GM12892 (cell line): Measurements from ENCODE around the gene DENND2A.
"Not testable (repeated sequence)": the region's sequence is repeated elsewhere in the genome, so short reads cannot be mapped to it uniquely, and the experiment has no call there.

ENCODE experiments used
- DNase-seq: peaks from one replicate; pipeline ENCODE4 v3.0.0; 2011; ENCODE audit not compliant: insufficient read length
- FAIRE-seq: peaks from 2 replicates; lab custom pipeline; 2011; peaks lifted over from hg19 to GRCh38; lab: Jason Lieb, UNC
- POLR2A ChIP-seq: IDR thresholded peaks from 2 replicates; pipeline ENCODE4 v1.6.1; 2011; ENCODE audit warnings: low read depth, low read length, control low read depth
- POLR2AphosphoS5 ChIP-seq: IDR thresholded peaks from 2 replicates; pipeline ENCODE4 v1.6.1; 2011; ENCODE audit warnings: low read depth, low read length, control low read depth
- TAF1 ChIP-seq: IDR thresholded peaks from 2 replicates; pipeline ENCODE4 v1.6.1; 2011; ENCODE audit warnings: low read depth, mild to moderate bottlenecking, control low read depth, low read length, borderline replicate concordance

Gene DENND2A

DNA sequence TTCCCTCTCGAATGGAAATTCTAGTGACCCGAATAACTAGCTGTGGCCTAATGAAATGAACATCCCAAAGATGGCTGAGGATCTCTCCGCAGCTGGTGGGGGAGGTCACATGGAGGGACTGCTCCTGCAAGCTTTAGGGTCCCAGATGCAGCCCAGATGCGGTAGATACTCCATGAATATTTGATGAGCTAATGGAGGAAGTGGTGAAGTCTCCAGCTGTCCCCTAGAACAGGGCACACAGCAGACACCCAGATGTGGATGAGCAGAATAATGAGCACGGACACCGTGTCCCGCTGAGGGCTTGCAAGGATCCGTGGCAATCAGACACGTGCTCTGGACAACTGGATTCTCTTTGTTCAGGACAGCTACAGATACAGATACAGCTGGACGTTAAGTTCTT, 59.2 kb downstream of the DENND2A start:
- DNase-seq (no peak), FAIRE-seq (no peak)
- no peak for TF ChIP-seq TAF1
- TF ChIP-seq POLR2A, result no peak
- TF ChIP-seq POLR2AphosphoS5, result no peak

DNA sequence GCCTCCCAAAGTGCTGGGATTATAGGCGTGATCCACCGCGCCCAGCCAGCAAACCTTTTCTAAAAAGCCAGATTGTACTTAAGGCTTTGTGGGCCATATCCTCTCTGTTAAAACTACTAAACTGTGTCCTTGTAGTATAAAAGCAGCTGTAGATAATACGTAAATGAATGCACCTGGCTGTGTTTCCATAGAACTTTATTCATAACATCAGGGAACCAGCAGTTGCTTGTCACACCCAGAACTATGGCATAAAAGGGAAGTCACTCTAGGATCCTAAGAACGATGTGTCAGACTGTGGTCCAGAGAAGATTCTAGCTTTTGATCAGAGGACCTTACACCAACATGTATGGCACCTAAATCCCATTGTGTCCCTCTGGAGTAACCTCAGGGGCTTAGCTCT, 63.0 kb downstream of the DENND2A start:
- TF ChIP-seq POLR2AphosphoS5, result no peak
- TF ChIP-seq TAF1, result no peak
- no peak for TF ChIP-seq POLR2A
- FAIRE-seq (no peak), DNase-seq (no peak)

DNA sequence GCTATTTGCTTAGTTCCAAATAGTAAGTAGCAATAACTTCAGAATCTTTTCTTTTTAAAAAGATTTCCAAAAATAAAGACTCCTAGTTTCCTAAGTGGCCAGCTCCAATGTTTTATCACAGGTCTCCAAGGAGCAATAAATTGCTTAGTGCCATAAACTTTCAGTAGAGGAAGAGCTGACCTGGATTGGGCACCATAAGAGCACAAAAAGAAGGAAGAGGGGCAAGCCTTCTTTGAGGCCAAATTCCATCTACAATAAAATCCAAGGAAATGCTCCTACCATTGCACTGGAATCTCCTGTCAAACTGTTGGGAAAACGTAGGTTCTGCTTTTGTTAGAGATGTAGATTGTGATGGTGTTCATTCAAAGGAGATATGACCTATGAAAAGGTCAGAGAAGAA, 64.0 kb downstream of the DENND2A start:
- no peak for DNase-seq
- no peak for TF ChIP-seq POLR2AphosphoS5
- FAIRE-seq, result no peak

DNA sequence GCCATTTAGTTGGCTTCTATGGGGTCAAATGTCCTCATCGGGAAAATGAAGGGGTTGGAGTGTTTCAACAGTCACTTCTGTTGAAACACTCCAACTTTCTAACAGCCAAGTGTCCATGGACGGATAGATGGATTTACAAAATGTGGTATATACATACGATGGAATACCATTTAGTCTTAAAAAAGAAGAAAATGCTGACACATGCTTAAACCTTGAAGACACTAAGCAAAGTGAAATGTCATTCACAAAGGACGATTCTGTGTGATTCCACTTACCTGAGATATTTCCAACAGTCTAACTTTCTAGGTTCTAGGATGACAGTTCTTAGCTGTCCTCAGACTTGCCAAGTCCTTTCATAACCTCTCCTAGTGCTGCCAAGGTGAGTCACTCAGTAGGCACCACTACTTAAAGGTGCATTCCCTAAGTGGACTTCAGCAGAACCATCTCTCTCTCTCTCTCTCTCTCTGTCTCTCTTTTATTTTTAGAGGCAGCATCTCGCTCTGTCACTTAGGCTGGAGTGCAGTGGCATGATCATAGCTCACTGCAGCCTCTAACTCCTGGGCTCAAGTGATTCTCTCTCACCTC, 69.0 kb downstream of the DENND2A start:
- DNase-seq (no peak), FAIRE-seq (no peak)
- TF ChIP-seq POLR2A (no peak), TAF1 (no peak), POLR2AphosphoS5 (no peak)

DNA sequence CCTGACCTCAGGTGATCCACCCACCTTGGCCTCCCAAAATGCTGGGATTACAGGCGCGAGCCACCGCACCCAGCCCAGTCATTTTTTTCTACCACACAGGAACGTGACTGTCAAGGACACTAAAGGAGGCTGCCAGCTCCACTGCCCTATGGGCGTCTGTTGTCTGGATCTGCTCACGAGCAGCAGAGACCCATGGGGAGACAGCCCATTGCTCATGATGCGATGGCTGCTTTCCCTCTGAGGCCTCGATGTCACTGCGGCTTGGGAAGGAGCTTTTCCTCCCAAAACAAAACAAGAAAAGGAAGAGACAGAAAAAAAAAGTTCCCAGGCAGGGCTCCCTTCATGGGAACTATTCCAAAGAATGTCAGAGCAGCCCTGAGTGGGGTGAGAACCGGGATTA, 70.5 kb downstream of the DENND2A start:
- FAIRE-seq, result no peak
- no peak for DNase-seq
- TF ChIP-seq TAF1, result no peak
- TF ChIP-seq POLR2AphosphoS5, result no peak
- TF ChIP-seq POLR2A, result no peak

DNA sequence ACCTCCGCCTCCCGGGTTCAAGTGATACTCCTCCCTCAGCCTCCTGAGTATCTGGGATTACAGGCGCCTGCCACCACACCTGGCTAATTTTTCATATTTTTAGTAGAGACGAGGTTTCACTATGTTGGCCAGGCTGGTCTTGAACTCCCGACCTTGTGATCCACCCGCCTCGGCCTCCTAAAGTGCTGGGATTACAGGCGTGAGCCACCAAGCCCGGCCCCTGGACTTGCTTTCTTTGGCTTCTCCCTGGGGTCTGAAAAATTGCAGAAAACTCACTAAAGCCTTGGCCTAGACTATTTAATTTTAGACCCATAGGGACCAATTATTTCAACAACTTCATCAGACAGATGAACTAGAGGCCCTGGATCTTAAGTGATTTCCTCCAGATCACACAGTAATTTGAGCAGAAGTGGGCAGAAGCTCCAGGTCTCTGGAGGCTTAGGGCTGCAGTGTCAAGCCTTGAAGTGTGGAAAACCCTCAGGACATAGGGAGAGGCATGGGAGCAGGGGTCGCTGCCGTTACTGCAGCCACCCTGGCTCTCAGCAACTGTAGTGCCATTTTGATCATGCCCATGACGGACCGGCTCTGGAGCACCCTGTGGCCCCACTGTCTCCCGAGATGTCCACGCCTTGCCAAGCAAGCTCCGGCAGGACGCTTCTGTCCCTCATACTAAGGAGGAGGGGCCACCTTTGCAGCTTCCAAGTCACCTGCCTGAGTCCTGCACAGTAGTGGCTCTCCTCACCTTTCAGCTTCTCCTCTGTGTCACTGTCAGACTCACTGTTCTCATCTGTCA, 72.4 kb downstream of the DENND2A start:
- FAIRE-seq, result no peak
- DNase-seq, result no peak
- TF ChIP-seq POLR2AphosphoS5 (no peak), POLR2A (no peak), TAF1 (no peak)

DNA sequence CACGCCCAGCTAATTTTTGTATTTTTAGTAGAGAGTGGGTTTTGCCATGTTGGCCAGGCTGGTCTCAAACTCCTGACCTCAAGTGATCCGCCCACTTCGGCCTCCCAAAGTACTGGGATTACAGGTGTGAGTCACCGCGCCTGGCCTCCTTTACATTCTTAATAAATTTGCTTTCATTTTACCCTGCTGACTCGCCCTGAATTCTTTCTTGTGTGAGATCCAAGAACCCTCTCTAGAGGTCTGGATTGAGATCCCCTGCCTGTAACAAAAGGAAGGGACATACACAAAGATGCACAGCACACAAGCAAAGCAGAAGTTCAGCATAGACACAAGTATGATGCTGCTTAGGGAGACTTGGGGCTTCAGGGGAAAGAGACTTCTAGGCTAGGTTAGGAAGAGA, 74.4 kb downstream of the DENND2A start:
- not testable (repeated sequence) for DNase-seq, FAIRE-seq

DNA sequence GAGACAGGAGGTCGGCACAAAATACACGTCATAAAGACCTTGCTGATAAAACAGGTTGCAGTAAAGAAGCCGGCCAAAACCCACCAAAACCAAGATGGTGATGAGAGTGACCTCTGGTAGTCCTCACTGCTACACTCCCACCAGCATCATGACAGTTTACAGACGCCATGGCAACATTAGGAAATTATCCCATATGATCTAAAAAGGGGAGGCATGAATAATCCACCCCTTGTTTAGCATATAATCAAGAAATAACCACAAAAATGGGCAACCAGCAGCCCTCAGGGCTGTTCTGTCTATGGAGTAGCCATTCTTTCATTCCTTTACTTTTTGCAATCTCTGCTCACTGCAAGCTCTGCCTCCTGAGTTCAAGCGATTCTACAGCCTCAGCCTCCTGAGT, 74.9 kb downstream of the DENND2A start:
- not testable (repeated sequence) for FAIRE-seq, DNase-seq

DNA sequence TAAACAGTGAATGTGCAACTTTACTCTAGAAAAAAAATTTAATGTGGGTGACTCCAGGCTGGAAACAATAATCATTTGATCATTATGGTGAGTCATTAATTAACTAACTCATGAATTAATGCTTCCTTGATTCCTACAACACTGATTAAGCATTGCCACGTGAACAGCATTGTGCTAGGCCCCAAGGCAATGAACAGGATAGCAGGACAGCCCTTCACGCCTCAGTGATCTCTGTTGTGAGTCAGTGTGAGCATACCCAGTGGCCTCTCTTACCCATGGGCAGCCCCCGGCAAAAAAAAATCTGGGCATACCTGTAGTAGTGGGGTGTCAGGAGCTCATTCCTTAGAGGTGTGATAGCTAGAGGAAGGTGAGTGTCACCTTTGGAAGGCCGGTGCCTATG, 76.0 kb downstream of the DENND2A start:
- TF ChIP-seq POLR2A (no peak), TAF1 (no peak), POLR2AphosphoS5 (no peak)
- DNase-seq (no peak), FAIRE-seq (no peak)

DNA sequence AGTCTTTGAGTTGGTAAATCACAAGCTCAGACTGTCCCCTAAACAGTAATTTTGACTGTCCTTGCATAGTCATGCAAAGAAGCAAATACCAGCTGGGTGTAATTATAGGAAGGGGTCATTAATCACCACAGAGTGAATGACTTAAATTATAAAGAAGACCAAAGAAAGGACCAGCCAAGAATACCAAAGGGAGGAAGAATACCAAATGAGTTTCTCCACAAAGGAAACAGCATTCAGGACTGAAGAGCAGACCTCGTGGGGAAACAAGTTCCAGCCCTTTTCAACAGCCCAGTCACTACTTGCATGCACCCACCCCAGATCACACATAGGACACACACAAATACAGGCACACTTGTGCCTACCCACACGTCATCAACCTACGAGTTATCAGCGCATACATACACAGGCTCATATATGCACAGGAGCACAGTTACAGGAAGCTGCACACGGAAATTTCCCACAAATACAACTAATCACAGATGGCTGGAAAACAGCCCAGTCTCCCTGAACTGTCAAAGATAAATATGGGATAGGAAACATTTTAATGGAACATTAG, 77.6 kb downstream of the DENND2A start:
- FAIRE-seq, result no peak
- no peak for TF ChIP-seq POLR2A
- TF ChIP-seq TAF1, result no peak
- no peak for DNase-seq

DNA sequence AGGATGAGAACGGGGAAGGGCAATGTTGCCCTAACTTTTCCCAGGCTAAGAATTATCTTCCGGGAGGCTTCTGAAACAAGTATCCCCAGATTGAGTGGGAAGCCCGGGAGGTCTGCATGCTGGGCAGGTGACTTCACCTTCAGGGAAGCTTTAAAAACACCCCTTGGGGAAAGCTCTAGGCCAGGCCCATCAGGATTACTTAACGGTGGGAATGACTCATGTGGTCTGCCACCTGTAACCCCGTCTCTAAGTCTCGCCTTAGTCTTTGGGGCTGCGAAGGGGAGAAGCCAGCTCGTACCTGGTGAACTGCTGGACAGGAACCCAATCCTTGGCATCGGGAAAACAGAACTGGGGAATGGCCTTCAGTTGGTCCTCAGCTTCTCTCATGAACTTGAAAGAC, 81.2 kb downstream of the DENND2A start:
- DNase-seq (no peak), FAIRE-seq (no peak)
- TF ChIP-seq TAF1 (no peak), POLR2AphosphoS5 (no peak), POLR2A (no peak)

DNA sequence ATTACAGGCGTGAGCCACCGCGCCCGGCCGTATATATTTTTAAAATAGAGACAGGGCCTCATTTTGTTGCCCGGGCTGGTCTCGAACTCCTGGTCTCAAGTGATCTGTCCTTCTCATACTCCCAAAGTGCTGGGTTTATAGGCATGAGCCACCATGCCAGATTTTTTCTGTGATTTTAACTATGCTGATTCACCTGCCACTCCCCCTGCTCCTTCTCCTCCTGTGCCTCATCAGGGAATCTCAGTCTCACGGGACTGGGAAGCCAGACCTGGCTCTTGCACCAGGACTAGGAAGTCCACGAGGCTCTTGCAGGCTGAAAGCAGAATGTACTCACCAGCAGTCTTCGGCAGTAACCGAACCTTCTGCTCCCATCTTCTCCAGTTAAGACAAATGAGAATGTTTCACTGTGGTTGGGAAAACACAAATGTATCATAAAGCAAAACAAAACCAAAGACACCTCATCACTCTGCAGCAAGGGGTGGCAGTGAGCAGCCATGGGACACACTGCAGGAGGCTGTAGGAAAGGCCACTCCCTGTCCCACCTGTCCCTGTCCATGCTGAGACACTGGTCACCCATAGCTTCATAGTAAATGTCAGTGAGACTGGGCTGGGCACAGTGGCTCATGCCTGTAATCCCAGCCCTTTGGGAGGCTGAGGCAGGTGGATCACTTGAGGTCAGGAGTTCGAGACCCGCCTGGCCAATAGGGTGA, 82.6 kb downstream of the DENND2A start:
- TF ChIP-seq POLR2A, result no peak
- TF ChIP-seq TAF1, result no peak
- no peak for TF ChIP-seq POLR2AphosphoS5
- DNase-seq (no peak), FAIRE-seq (no peak)

DNA sequence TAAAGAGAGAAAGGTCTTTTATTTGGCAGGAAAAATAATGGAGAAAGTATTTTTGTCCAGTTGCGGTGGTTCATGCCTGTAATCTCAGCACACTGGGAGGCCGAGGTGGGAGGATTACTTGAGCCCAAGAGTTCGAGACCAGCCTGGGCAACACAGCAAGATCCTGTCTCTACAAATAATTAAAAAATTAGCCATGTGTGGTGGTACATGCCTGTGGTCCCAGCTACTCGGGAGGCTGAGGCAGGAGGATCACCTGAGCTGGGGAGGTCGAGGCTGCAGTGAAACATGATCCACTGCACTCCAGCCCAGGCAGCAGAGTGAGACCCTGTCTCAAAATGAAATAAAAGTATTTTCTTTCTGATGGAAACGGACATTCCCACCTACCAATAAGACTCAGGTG, 83.5 kb downstream of the DENND2A start:
- no peak for DNase-seq
- TF ChIP-seq POLR2A (no peak), TAF1 (no peak), POLR2AphosphoS5 (no peak)
- FAIRE-seq, result no peak

DNA sequence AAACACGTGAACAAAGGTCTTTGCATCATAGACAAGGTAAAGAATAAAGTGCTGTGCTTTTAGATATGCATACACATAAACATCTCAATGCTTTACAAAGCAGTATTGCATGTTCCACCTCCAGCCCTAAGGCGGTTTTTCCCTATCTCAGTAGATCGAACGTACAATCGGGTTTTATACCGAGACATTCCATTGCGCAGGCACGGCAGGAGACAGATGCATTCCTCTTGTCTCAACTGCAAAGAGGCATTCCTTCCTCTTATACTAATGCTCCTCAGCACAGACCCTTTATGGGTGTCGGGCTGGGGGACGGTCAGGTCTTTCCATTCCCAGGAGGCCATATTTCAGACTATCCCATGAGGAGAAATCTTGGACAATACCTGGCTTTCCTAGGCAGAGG, 87.4 kb downstream of the DENND2A start:
- DNase-seq, FAIRE-seq: not testable (repeated sequence)
